DMS153 (cell line): ENCODE results near the gene GIGYF1.
"Not testable (repeated sequence)": the region's sequence is repeated elsewhere in the genome, so short reads cannot be mapped to it uniquely, and the experiment has no call there.

ENCODE experiments used
- DNase-seq: peaks from one replicate; lab custom pipeline; 2025; lab: John Stamatoyannopoulos, UW

GIGYF1 gene, protein sequence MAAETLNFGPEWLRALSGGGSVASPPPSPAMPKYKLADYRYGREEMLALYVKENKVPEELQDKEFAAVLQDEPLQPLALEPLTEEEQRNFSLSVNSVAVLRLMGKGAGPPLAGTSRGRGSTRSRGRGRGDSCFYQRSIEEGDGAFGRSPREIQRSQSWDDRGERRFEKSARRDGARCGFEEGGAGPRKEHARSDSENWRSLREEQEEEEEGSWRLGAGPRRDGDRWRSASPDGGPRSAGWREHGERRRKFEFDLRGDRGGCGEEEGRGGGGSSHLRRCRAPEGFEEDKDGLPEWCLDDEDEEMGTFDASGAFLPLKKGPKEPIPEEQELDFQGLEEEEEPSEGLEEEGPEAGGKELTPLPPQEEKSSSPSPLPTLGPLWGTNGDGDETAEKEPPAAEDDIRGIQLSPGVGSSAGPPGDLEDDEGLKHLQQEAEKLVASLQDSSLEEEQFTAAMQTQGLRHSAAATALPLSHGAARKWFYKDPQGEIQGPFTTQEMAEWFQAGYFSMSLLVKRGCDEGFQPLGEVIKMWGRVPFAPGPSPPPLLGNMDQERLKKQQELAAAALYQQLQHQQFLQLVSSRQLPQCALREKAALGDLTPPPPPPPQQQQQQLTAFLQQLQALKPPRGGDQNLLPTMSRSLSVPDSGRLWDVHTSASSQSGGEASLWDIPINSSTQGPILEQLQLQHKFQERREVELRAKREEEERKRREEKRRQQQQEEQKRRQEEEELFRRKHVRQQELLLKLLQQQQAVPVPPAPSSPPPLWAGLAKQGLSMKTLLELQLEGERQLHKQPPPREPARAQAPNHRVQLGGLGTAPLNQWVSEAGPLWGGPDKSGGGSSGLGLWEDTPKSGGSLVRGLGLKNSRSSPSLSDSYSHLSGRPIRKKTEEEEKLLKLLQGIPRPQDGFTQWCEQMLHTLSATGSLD (N-terminal part only)

DNA sequence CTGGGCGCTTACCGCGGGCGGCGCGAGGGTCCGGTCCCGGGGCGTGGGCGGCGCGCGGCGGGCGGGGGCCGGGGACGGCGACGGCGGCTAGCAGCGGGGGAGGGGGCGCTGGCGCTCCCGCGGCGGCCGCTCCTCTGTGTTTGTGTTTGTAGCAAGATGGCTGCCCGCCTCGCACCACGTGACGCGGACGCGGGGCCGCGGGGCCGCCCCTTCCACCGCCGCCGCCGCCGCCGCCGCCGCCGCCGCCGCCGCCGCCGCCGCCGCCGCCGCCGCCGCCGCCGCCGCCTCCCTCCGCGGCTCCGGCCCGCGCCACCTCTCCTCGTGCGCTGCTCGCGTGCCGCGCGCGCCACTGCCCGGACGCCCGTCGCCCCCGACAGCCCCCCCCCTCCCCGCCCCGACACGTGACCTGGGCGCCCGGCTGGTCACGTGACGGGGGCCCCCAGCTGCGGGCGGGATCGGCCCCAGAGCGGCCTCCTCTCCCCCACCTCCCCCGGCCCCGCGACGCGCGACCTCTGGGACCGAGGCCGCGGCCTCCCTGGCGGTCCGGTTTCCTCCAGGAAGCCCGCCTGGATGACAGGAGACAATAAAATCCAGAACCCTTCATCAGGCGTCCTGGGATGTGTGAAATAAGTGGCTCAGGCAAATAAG, at the start of gene GIGYF1:
GIGYF1 (minus strand) TSS at position 153 of the 648 bp plus-strand sequence. CDS start 6,012 bp downstream, outside the sequence.
- DNase-seq, result no peak

DNA sequence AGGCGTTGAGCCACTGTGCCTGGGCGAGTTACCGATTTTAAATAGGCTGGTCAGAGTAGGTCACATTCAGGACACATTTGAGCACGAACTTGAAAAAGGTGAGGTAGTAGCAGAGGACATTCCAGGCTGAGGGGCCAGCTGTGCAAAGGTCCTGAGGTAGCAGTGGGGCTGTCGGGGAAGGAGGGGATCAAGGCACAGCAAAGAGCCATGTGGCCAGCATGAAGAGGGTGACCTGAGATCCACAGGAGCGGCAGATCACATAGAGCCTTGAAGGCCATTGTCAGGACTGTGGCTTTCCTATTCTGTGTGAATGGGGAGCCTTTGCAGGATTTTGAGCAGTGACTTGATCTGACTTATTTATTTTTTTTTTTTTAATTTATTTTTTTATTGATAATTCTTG, 45.9 kb upstream of the GIGYF1 start:
- no peak for DNase-seq

DNA sequence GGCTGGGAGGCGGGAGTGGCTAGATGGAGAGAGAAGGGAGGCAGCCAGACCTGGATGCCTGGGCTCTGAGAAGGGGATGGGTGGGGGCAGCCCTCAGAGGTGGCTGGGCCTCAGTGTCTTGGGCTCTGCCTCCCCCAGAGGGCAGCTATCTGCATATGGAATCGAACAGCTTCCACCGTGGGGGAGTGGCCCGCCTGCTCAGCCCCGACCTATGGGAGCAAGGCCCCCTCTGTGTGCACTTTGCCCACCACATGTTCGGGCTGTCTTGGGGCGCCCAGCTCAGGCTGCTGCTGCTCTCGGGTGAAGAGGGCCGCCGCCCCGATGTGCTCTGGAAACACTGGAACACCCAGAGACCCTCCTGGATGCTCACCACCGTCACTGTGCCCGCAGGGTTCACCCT, 42.6 kb upstream of the GIGYF1 start:
- DNase-seq, result no peak

DNA sequence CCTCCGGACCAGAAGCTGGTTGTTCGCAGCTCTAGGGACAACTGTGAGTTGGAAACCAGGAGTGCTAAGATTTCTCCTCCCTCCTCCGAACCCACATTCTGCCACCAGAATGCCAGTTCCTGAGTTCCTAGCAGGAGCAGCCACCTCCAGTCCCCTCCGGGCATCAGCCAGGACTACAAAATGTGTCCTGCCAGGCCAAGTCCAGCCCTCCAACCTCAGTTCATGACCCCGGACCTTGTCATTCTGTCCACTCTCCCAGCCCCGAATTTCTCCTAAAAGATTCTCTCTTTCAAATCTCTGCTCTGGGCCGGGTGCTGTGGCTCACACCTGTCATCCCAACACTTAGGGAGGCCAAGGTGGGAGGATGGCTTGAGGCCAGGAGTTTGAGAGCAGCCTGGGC, 41.7 kb upstream of the GIGYF1 start:
- DNase-seq, result no peak

DNA sequence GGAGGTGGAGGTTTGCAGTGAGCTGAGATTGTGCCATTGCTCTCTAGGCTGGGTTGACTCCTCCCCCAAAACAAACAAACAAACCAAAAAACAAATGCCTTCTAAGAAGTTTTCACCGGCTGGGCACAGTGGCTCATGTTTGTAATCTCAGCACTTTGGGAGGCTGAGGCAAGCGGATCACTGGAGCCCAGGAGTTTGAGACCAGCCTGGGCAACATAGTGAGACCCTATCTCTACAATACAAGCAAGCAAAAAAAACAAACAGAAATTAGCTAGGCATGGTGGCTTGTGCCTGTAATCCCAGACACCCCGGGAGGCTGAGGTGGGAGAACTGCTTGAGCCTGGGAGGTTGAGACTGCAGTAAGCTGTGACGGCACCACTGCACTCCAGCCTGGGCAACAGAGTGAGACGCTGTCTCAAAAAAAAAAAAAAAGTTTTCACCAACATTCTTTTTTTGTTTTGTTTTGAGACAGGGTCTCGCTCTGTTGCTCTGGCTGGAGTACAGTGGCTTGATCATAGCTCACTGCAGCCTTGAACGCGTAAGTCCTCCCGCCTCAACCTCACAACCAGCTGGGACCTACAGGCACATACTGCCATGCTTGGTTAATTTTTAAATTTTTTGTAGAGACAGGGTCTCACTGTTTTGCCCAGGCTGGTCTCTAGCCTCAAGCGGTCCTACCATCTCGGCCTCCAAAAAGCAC, 38.0 kb upstream of the GIGYF1 start:
- DNase-seq, result no peak

DNA sequence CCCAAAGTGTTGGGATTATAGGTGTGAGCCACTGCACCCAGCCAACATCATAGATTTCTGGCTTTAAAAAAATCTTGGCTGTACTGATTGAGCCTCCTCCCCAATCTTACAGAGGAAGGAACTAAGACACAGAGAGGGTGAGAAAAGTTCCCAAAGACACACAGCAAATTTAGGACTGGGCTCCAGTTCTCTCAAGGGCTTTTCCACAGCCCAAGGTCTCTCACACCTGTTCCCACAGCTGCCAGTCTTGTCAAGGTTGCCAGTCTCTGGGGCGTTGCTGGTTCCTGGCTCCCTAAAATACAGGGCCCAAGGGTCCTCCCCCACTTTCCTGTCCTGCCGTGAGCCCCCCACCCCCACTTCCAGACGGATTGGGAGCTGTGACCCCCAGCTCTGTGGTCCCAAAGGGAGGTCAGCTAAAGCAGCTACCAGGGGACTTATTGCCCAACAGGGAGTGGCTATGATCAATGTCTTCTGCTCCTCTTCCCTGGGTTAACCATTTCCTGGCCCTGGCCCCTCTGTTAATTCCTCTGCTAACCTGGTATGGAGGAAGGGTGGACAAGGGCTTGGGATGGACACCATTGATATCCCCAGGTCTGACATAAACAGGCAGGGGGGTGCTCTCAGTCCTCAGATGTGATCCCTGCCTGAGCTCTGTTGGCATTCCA, 36.2 kb upstream of the GIGYF1 start:
- no peak for DNase-seq

DNA sequence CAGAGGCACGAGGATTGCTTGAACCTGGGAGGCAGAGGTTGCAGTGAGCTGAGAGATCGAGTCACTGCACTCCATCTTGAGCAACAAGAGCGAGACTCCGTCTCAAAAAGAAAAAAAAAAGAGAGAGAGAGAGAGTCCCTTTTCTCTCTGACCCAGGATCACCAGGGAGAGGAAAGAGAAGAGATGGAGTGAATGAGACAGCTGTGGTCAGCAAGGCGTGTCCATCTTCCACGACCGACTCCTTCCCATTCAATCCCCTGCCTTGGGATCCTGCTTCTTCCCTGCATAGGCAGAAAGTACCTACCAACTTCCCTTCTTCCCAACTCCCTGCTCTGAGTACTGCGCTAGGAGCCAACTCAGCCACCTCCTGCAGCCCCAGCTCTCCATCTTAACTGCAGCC, 34.1 kb upstream of the GIGYF1 start:
- no peak for DNase-seq

DNA sequence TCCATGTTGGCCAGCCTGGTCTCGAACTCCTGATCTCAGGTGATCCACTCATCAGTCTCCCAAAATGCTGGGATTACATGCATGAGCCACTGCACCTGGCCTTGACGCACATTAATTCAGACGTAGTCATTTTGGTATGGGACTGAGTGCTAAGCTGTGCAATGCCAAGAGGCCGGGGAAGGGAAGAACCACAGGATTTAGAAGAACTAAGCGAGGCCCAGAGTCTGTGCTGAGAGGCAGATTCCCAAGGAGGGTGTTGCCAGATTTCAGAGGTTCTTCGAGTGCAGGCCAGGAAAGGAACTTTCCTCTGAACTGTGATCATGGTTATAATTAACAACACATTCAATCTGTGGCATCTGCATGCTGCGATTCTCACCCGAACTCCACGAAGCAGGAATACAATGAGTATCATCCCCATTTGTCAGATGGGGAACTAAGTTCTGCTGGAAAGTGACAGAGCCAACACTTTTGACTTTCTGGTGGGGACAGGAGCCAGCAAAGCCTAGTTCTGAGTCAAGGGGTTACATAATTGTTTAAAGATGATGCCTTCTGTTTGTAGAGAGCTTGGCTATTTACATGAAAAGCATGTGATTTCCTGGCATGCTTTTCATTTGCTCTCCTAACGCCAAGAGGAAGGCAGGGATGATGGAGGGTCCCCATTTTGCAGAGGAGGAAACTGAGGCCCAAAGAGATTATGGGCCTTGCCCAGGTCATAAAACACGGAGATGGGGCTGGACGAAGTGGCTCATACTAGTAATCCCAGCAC, 33.1 kb upstream of the GIGYF1 start:
- no peak for DNase-seq

DNA sequence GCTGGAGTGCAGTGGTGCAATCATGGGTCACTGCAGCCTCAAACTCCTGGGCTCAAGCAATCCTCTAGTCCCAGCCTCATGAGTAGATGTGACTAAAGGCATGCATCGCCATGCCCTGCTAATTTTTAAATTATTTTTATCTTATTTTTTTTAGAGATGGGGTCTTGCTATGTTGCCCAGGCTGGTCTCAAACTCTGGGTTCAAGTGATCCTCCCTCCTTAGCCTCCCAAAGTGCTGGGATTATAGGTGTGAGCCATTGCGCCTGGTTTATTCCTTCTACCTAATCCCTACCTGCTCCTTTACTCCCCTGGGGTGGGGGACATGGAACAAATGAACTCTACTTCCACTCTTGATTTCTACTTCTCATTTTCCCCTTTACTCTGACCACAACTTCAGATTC, 30.3 kb upstream of the GIGYF1 start:
- not testable (repeated sequence) for DNase-seq

DNA sequence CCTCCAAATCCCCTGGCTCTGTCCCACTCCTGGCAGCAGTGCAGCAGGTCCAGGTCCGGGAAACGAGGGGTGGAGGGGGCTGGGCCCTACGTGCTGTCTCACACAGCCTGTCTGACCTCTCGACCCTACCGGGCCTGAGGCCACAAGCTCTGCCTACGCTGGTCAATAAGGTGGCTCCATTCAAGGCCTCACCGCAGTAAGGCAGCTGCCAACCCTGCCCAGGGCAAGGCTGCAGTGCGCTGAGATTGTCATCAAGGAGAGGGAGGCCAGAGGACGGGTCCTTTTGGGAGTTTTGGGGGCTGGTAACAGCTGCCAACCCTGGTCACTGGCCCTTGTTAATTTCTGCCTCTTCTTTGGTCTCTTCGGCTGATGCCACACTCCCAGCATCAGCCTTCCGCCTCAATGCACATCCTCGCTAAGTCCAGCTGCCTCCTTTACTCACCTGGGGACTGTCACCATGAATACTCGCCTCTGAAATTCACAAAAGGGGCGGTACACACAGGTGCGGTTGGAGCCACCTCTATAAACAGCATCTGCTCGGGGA, 29.8 kb upstream of the GIGYF1 start:
- DNase-seq, result no peak

DNA sequence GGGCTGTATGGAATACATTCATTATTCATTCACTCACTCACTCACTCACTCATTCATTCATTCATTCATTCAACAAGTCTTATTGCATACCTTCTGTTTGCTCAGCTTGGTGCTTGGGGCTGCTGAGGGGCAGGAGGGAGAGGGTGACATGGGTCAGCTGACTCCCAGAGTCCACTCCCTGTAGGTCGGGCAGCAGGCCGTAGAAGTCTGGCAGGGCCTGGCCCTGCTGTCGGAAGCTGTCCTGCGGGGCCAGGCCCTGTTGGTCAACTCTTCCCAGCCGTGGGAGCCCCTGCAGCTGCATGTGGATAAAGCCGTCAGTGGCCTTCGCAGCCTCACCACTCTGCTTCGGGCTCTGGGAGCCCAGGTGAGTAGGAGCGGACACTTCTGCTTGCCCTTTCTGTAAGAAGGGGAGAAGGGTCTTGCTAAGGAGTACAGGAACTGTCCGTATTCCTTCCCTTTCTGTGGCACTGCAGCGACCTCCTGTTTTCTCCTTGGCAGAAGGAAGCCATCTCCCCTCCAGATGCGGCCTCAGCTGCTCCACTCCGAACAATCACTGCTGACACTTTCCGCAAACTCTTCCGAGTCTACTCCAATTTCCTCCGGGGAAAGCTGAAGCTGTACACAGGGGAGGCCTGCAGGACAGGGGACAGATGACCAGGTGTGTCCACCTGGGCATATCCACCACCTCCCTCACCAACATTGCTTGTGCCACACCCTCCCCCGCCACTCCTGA, 28.6 kb upstream of the GIGYF1 start:
- no peak for DNase-seq

DNA sequence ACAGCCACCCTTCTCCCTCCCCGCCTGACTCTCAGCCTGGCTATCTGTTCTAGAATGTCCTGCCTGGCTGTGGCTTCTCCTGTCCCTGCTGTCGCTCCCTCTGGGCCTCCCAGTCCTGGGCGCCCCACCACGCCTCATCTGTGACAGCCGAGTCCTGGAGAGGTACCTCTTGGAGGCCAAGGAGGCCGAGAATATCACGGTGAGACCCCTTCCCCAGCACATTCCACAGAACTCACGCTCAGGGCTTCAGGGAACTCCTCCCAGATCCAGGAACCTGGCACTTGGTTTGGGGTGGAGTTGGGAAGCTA, 27.4 kb upstream of the GIGYF1 start:
- no peak for DNase-seq

DNA sequence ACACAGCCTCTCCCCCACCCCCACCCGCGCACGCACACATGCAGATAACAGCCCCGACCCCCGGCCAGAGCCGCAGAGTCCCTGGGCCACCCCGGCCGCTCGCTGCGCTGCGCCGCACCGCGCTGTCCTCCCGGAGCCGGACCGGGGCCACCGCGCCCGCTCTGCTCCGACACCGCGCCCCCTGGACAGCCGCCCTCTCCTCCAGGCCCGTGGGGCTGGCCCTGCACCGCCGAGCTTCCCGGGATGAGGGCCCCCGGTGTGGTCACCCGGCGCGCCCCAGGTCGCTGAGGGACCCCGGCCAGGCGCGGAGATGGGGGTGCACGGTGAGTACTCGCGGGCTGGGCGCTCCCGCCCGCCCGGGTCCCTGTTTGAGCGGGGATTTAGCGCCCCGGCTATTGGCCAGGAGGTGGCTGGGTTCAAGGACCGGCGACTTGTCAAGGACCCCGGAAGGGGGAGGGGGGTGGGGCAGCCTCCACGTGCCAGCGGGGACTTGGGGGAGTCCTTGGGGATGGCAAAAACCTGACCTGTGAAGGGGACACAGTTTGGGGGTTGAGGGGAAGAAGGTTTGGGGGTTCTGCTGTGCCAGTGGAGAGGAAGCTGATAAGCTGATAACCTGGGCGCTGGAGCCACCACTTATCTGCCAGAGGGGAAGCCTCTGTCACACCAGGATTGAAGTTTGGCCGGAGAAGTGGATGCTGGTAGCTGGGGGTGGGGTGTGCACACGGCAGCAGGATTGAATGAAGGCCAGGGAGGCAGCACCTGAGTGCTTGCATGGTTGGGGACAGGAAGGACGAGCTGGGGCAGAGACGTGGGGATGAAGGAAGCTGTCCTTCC, 26.8 kb upstream of the GIGYF1 start:
- DNase-seq, result no peak

DNA sequence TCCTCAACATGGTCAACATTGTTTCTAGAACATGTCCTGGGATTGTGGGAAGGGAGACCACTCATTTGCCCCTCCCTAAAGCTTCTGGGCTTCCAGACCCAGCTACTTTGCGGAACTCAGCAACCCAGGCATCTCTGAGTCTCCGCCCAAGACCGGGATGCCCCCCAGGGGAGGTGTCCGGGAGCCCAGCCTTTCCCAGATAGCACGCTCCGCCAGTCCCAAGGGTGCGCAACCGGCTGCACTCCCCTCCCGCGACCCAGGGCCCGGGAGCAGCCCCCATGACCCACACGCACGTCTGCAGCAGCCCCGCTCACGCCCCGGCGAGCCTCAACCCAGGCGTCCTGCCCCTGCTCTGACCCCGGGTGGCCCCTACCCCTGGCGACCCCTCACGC, 26.2 kb upstream of the GIGYF1 start, which contains the start of gene EPO:
EPO (plus strand) TSS at position 190 of the 392 bp plus-strand sequence. CDS start 513 bp downstream, outside the sequence.
- no peak for DNase-seq

DNA sequence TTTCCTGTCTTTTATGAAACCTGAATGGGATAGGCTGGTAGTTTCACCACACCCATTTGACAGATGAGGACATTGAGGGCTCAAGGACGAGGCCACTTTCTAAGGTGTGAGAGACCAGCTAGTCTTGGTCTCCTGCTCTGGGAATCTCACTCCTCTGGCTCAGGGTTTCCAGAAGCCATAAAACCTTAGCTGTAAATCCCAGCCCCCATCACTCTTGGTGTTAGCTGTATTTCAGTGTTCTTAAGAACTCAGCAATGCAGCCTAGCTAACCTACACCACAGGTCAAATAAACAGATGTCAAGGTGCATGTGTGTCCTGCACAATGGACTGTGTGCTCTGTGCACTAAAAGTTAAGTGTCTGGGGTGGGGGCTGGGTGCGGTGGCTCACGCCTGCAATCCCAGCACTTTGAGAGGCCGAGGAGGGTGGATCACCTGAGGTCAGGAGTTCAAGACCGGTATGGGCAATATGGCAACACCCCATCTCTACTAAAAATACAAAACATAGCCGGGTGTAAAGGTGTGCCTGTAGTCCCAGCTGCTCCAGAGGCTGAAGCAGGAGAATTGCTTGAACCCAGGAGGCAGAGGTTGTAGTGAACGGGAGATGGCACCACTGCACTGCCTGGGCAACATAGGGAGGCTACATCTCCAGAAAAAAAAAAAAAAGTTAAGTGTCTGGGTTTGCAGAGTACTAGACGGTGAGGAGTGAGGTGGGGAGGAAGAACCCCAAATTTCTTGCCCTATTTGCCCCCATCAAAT, 25.7 kb upstream of the GIGYF1 start:
- no peak for DNase-seq

DNA sequence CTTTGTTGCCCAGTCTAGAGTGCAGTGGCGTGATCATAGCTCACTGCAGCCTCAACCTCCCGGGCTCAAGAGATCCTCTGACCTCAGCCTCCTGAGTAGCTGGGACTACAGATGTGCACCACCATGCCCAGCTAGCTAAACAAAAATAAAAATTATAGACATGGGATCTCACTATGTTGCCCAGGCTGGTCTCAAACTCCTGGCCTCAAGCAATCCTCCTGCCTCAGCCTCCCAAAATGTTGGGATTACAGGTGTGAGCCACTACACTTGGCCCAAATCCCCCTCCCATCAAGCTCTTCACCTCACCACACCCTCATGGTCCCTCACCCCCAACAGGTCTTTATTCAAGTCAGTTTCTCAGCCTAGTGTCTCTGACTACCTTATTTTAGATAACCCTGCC, 23.0 kb upstream of the GIGYF1 start:
- DNase-seq, result not testable (repeated sequence)

DNA sequence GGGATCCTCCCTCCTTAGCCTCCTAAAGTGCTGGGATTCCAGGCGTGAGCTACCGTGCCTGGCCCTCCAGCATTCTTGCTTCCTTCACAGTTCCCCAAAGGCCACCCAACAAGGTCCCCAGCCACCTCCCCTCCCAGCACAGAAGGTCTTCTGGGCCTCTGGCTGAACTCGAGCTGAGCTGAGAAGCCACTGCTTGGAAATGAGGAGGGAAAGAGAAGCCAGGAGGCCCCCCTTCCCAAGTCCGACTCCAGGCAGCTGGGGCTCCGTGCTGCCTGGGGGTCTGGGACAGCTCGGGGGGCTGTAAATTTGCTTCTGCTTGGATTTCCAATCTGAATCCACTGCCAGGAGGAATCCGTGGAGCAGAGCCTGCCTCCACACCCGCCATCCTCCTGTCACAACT, 20.7 kb upstream of the GIGYF1 start:
- DNase-seq, result no peak

DNA sequence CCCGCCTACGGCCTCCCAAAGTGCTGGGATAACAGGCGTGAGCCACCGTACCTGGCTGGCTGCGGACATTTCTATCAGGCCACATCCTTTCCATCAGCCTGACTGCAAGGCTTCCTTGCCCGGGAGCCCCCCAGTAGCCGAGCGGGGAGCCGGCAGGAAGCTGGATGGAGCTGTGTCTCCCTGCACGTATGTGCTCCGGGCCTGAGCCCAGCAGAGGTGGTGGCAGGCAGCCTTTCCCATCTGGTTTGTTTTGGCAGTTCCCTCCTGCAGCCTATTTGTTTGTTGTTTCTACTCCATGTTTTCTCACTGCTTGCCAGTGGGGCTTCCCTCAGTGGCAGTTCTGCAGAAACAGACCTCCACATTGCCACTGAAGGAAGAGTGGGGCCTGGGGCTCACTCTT, 17.3 kb upstream of the GIGYF1 start:
- DNase-seq, result no peak
